HG03565 (cell line): Measurements from ENCODE around the gene ASCC1.

Source experiments
- ATAC-seq: cut with Tn5 transposase; IDR thresholded peaks from one replicate; pipeline ENCODE4 v1.9.1; 2021; ENCODE audit warnings: mild to moderate bottlenecking, moderate library complexity; ENCODE audit not compliant: unreplicated experiment

Gene ASCC1

DNA sequence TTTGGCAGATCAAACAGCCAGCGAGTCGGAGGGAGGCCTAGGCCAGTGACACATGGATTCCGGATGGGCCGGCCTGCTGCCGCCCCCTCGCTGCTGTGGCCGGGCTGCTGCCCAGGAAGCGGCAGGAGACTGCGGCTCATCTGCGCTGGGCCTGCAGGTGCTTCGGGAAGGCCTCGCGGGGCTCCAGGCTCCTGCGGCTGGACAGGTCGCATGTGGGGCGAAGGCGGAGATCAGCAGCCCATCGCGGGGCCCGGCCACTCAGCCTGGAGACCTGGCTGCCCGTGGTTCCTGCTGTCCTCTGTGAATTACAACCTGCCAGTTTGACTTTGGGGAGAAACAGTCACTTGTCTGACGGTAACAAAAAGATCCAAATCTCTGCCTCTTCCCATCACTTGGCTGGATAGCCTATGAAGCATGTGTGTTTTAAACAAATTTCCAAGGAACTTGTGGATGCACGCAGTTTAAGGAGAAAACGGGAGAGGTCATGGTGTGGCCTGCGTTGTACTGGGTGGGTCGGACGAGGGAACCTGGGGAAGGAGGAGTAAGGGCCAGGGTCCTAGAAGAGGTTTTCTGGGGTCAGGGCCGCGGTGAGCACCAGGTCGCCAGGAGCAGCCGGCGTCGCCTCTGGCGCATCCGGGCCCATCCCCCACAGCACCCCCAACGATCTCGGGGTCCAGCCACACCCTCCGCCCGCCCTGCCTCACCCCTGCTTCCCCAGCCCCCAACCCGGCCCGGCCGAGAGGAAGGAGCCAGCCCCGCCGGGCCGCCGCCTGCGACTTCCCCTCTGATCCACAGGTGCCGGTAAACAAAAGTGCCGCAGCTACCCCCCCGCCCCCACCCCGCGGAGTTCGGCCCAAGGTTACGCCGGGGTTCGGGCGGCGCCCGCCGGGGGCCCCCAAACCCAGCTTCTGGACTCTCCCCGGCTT lies 129.3 kb downstream of the ASCC1 start:
- no peak for ATAC-seq

DNA sequence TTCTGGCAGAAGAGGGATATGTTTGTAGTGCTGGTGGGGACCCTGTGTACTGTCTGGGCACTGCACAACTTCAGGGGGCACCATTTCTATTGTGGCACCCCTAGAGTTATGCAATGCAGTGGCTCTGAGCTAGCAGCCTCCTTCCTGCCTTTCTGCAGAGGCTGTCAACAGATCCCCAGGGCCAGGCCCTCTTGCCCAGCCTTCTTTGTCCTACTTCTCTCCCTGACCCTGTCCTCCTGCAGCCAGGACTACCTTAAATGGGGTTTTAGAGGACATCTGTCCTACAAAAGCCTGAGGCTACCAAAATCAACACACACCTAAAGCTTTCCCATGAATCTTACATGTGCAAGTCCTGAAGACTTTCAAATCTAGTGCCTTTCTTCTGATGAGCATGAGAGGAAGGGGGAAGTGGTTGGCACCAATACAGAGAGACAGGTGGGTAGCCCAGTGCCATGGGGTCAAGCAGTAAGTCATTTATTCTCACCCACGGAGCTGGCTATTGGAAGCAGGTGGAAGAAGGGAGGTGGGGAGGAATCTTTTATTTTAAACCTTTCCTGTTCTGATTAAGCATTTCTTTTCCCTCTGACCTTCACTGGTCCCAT lies 130.1 kb downstream of the ASCC1 start:
- ATAC-seq: no peak

DNA sequence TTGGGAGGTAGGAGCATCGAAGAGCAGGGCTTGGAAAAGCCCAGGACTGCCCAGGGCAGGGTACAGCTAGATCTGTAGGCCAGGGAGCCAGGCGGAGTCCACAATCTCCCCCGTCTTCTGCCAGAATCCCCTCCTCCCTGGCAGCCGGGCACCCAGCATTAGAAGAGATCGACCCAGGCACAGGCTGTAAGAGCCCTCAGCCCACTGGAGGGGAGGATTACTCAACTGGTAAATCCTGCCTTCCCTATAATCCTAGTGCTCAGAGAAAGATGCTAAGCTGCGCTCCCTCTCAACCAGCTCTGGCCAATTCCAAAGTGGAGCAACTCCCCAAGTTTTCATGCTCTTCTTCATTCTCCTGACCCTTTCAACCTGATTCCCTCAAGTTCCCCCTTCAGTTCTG lies 130.9 kb downstream of the ASCC1 start:
- ATAC-seq: no peak

DNA sequence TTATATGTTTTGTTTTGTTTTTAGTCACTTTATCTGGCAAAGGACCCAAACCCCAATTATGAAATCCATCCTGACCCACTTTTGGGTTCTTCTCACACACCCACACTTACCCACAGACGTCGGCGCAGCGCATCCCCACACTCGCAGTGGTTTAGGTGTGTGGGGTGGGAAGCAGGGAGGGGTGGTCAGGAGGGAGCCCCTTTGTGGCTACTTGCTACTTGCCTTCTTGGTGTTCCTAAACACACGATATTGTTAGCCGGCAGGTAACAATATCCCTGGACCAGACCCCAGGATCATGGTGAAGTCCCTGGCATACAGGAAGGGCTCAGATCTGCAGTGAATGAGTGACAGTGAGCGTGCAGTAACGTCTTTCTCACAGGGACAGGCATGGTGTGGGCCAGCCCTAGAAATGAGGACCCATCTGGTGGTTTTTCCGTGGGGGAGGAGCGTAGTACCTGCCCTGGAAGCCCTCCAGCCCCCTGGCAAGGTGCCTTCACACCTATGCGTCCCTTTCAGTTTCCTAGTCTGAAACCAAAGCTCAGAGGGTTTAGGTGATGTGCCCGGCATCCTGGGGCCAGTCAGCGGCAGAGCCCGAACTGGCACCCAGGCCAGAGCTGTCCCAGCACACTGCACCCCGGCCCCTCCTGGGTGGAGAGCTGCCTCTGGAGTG lies 132.2 kb downstream of the ASCC1 start:
- ATAC-seq: no peak

DNA sequence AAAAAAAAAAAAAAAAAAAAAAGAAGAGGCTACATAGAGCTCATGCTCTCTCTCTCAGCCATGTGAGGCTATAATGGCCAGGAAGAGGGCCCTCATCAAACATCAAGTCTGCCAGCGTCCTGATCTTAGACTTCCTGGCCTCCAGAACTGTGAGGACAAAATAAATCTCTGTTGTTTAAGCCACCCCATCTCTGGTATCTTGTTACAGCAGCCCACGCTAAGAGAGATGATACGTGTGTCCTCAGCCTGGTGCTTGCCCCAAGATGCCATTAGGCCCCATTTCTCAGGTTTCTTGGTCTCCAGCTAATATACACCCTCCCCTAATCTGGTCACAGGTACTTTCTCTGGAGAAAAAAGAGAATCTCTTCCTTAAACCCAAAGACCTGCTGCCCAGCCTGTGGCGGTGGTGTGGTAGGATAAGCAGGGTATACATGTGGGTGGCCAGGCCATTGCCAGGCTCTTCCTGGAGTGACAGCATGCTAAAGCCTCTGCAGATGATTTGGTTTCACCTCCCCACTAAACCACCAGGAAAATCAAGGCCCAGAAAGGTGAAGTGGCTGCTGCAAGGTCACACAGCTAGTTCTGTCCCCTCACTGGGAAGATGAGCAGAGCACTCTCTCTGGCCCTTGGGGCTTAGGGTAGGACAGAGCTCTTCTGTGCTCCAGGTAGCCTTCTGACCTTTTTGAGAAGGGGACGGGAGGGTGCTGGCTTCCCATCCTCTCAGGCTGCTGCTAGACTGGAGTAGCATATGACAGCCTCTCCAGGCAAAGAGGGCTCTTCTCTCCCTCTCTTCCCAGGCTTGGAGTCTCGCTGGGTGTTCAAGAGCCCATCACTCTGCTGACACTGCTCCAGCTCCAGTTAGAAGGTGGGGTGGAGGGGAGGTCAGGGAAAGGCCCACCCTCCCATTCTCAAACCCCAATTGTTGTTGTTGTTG lies 133.0 kb downstream of the ASCC1 start:
- ATAC-seq: no peak

DNA sequence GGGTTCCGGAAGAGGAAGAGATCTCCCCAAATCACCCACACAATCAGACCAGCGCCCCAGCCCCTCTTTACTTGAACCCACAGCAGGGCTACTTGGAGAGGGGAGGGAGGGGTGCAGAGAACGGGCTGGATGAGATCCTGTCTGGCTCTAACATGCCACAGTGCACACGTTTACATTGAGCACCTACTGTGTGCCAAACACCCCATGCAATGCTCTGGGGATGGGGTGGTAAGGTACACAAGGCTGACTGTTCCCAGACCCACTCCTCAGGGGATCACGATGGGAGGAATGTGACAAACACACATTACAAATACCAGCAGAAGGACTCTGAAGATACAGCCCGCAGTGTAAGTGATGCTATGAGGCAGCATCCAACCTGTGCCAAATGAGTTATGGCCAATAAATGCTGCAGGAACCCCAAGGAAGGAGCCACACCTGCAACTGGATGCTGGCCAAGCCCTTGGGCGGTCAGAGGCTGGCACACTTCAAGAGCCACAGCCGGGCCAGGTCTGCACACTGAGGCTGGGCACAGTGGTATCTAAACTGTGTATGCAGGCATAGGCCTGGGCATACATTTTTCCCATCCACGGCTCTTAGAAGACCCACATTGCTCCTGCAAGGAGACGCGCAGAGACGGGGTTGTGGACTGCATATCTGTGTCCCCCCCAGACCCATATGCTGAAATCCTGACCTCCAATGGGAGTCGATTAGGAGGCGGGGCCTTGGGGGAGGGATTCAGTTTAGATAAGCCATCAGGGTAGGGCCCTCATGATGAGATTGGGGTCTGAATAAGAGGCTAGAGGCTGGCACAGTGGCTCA lies 134.1 kb downstream of the ASCC1 start:
- no peak for ATAC-seq

DNA sequence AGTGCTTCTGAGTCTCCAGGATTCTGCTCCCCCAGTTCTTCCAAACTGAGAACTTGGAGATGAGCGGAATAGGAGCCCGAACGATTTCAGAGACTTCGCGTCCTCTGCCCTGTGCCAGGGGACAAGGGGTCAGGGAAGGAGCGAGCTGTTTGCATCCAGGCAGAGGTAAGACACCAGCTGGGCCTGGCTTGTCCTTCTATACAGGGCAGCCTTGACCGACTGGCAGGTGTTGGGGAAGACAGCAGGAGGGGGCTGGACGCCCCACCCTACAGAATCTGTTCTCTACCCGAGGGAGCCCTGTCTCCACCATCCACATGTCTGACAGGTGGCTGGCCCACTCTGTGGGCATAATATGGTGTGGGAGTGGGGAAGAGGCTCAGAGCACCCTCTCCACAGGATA lies 134.9 kb downstream of the ASCC1 start:
- no peak for ATAC-seq

DNA sequence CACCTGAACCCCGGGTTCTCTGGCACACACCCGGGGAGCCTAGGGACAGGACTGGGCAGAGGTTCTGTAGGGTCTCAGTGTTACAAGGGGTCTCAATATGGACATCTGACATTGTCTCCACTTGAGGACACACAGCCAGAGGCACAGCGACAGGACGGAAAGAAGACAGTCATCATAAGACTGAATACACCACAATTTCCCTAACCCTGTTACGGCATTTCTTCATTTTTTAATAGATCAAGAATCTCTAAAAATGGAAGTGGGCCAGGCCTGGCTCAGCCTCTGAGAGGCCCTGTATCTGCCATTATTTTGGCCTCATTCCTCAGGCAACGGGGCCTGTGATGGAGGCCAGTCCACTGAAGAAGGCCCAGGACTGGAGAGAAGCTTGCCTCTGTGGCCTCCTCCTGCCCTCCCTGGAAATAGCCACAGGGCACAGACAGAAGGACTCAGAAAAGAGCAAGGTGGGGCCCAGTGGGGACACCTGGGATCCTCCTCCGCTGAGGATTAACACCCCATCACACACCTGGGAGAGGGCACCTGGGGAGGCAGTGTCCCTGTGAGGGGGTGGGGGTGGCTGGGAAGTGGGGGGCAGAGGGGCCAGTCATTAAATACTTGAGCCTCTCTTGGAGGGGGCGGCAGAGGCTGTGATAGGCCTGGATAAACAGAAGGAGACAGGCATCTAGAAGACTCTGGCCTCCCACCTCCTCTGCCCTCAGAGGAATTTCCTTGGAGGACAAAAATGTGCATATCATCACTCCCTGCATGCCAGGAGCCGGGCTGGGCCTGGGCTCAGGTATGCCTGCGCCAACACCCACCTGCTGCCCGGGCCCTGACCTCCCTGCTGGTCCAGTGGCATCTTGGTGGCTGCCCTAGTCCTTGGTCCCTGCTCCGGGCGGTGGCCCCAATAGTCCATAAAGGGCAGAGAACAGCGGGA lies 135.8 kb downstream of the ASCC1 start:
- ATAC-seq: no peak

DNA sequence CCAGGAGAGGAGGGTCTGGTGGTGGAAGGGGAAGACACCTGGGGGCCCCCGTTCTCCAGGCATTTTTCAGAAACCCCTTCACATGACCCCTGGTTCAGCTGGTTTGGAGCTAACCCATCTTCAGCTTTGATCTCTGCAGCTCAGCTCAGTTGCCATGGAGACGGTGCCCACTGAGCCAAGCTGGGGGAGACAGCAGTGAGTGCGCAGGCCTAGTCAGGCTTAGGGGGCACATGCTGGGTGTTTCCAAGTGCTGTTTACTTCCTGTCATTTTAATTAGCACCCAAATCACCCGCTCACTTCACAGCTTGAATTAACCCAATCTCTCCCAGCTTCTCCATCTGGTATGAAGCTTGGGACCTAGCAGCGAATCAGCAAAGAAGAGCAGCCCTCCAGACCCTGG lies 136.7 kb downstream of the ASCC1 start:
- ATAC-seq: no peak

DNA sequence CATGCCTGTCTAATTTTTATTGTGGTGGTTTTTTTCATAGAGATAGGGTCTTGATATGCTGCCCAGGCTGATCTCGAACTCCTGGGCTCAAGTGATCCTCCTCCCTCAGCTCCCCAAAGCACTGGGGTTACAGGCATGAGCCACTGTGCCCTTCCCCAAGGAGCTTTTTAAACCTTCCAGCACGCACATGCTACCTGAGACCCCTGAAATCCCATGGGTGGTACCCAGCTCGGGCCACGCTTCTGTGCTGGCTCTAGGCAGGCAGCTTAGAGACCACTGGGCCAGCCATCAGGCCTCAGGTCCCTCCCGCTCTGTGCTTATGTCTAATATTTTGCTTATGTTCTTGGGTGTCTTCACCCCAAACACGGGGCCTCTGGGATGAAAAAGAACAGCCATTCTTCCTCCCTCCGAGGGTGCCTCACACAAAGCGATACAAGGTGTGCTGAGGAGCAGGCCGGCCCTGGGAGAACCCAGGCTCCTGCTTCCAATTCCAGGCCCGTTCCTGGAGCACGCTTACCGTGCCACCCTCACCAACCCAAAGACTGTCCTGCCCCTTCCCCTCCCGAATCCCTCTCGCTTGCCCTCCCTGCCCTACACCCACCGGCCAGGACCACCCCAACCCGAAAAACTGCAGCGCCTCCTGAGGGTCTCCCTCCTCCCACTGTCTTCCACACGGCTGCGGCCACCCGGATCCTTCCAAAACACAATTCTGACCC lies 138.6 kb downstream of the ASCC1 start:
- ATAC-seq: no peak

DNA sequence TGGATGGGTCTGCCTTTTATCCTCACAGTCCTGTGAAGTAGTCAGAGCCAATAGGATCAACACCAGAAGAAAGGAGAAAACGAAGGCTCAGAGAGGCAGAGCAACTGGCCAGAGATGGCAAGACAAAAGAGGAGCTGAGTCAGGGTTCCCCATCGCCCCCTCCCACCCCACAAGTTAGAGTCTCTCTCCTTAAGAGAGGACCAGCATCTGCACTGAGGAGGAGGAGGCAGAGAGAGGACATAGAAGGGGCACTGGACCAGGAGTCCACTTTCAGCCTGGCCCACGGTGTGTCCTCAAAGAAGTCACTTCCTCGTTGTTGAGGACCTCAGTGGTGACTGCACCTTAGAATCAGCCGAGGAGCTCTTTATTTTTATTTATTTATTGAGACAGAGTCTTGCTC lies 139.3 kb downstream of the ASCC1 start:
- no peak for ATAC-seq

DNA sequence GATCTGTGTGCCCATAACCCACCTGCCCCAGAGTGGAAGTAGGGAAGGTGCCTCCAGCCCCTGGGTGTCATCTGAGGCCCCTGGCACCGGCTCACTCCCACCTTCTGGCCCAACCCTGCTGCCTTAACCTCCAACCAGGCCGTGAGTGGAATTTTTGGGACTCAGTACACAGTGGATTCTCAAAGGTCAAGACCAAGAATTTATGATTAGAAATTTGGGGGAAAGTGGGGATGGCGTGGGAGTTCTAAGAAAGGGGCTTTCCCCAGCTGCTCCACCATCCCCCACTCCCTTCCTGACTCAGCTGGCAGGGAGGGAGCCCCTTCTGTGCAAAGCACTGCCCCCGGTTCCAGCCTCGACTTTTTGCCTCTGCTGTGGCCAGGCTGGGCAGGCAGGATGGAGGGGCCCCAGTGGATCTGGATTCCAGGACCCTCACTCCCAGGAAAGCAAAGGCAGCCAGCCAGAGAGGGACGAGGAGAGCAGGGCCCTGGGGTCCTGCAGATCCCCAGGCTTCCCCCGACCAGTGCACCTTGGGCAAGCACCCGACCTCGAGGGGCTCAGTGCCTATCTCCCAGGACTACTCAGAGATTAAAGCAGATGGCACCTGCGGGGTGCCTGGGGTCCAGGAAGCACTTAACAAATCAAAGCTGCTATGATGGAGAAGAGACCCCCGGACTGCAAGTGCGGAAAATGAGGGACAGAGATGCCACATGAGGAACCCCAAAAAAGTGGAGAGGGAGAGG lies 140.5 kb downstream of the ASCC1 start:
- ATAC-seq: no peak

DNA sequence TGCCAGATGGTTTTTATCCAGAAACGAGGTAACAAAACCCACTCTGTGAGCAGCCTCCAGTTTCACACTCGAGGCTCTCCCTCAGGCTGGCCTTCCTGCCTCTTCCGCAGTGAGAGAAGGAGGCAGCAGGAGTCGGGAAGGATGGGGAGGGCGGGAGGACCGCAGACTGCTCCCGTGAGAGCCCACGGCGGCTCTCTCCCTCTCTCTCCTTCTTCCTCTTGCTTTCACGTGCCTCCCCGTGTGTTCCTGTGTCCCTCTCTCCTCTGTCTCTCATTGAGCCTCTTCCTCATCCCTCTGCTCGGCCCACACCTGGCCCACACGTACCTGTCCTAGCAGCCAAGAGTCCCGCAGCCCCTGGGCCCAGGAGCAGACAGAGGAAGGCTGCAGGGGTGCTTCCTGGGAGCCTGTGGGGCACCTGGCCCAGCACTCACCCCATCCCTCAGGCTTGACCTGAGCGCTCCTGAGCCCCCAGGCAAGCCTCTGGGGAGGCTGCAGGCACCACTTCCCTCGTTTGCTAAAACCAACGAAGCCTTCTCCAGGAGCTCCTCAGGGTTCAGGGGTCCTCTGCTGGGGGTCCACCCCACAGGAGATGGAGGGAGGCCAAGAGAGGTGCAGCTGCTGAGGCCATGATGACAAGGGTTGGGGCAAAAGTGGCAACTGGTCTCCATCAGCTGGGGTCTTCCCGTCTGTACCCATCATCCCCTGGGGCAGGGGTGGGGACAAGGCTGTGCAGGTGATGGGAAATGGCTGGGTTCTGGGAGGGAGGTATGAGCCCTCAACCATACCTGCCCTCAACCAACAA lies 141.3 kb downstream of the ASCC1 start:
- no peak for ATAC-seq

DNA sequence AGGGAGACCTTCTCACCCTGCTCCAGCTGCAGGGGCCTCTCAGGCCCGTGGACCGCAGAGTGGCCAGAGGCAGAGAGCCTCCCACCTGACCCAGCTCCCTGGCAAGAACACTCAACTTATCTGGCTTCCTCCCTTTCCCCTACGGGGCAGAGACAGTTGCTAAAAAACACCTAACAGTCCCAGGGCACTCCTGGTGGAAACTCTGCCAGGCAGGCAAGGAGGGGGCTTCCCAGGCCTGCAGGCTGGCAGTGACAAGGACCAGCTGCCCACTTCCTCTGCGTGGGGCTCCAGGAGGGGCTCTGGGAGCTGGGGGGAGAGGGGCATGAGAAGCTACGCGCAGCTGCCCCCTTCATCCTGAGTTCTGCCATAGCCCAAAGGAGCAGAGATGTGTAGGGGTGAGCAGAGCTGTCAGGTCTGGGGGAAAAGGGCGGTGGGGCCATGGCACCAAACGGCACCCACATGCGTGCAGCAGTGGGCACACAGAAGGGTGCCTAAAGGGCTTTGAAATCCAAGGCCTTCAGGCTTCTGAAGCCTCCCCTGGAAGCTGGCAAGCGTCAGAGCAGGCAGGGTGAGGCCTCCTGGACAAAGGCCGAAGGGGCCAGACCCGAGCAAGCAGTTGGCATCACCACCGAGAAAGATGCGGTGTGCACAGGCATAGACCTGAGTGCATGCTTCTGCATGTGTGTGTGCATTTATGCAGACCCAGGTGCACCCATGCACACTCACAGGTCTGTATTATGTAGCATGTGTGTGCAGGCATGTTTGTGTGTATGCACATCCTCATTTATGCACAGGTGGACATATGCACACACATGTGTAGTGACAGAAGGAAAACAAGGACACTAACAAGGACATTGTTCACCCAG lies 142.1 kb downstream of the ASCC1 start:
- no peak for ATAC-seq

DNA sequence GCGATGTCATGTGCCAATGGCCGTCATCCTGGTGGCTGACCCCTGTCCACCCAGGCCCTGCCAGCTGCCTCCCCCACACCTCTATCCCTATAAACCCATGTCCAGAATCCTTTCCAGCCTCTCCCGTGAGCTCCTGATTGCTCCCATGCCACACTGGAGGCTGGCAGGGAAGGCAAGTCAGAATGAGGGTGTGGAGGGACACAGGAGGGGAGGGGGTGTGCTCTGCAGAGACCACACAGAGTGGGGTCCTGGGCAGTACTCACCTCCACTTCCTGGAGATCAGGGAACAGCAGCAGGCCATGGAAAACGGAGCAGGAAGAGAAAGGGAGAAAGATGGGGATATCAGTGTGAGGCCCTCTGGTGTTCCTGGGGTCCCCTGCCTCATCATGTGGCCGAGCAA lies 143.4 kb downstream of the ASCC1 start:
- no peak for ATAC-seq

DNA sequence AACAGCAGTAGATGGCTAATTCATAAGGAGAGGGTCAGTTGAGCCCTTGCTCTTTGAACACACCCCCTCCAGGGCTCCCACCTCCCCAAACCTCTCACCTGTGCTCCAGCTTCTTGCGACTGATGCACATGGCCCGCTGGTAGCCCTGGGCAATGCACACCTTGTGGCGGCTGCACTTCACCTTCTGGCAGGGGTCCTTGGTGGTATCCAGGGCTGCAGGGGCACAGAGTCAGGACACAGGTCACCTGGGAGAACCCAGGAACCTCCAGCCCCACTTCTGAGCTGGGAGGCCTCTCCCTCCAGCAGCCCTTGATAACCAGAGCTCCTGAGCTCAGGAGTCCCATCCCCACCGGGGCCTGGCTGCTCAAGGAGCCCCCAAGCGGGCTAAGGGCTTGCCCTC lies 144.0 kb downstream of the ASCC1 start:
- ATAC-seq: no peak
